NCI-H2196 treated with DMSO at 0.1 percent for 48 hours (cell line): ENCODE measurements around the gene FNDC5.

ENCODE experiments used
- DNase-seq: peaks from one replicate; lab custom pipeline; 2025; ENCODE audit not compliant: unreplicated experiment; lab: John Stamatoyannopoulos, UW

FNDC5 gene

GRCh38 chr1:32865639-32866405, 4.9 kb downstream of the FNDC5 start:
- DNase-seq = no peak

DNA sequence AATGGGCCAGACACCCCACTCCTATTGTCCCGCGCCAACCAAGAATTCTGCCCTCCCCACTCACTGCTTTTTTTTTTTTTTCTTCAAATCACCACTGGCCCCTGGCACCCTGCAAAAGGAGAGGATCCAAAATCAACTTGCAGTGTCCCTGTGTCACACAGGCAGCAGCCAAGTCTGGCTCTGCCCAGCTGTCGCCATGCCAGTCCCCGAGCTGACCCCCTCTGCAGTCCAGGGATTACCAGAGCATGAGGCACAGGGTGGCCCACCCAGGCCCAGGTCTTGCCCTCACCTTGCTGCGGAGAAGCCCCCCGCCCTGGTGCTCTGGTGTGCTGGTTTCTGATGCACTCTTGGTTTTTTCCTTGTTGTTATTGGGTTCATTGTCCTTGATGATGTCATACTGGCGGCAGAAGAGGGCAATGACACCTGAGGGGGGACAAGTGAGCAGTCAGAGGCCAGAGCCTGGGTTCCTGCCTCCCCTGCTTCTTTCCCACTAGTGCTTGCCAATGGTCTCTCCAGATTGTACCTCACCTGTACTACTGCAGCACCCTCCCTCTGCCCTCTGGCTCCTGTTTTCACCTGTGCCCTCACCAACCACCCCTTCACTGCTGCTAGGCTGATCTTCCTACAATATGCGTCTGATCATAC, 6.2 kb downstream of the FNDC5 start:
- DNase-seq = no peak

- no peak for DNase-seq
Measured at GRCh38 chr1:32863881-32864245, 6.8 kb downstream of the FNDC5 start.

- no peak for DNase-seq
Measured at GRCh38 chr1:32863218-32863880, 7.4 kb downstream of the FNDC5 start.

DNA sequence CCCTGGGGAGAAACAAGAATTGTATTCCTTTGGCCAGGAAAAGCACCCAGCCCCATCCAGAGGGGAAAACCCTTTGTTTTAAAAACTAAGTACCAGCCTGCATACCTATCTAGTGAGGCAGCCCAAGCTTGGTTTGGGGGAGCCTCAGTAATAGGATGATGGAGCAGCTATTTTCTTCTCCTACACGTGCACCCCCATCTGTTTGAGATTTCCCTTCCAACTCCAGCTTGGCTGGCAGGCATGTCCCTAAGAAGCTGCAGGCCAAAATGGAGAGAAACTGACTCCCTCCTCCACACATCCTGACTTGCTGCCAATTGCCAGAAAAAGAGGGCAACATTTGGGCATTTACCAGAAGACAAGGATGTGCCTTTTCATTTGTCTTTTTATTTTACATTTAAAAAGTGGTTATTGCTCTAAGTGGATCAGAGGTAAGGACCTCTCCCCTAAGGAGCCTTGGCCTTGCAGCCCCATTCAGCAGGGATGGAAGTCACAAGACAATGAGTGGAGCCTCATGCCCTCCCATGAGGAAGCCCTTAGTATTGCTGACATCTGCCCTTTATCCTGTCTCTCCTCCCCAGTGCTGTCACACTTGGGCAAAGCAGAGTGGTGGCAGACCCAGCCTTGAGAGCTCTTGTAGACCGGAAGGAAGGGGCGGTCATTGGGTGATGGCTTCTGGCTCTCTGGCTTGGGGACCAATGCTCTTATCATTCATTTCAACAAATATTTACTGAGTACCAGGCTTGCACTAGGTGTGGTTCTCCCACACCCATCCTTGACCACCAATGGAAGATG, 8.6 kb downstream of the FNDC5 start:
- DNase-seq = no peak

- no peak for DNase-seq
Measured at GRCh38 chr1:32860566-32860965, 10.1 kb downstream of the FNDC5 start.

DNA sequence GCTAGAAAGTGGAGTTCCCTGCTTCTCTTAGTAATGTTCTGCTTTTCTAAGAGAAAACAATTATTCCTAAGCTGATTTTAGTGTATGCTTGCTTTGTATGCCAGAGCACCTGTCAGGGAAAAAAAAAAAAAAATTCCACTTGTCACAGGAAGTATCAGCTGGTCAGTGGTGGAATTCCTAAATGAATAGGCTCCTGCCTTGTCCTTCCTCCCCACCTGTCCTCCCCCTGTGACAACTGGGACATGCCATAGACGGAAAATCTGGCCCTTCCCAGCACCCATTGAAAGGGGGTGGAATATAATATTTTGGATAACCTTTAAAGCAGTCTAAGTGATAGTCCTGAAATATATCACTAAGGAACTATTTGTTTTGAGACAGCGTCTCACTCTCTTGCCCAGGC, 10.8 kb downstream of the FNDC5 start:
- DNase-seq = no peak

DNA sequence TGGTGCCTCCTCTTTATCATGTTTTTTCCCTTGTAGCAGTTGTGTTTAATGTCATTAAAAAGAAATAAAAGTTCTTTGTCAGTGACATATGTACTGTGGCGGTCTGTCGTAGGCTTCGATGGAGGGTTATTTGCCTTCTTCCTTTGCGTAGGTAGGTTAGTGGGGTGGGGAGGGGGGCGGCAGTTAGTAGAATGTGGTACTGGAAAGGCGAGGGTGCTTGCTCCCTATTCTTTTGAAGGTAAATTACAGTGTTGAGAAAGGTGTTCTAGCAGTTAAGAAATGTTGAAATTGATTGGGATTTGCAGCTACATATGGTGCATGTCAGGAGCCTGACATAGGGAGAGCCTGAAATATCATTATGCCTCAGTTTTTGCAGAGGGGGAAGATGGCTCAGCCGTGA, 11.9 kb downstream of the FNDC5 start:
- no peak for DNase-seq

GRCh38 chr1:32858136-32858535, 12.6 kb downstream of the FNDC5 start:
- no peak for DNase-seq

- DNase-seq = no peak
Measured at GRCh38 chr1:32855861-32856617, 14.7 kb downstream of the FNDC5 start.

DNA sequence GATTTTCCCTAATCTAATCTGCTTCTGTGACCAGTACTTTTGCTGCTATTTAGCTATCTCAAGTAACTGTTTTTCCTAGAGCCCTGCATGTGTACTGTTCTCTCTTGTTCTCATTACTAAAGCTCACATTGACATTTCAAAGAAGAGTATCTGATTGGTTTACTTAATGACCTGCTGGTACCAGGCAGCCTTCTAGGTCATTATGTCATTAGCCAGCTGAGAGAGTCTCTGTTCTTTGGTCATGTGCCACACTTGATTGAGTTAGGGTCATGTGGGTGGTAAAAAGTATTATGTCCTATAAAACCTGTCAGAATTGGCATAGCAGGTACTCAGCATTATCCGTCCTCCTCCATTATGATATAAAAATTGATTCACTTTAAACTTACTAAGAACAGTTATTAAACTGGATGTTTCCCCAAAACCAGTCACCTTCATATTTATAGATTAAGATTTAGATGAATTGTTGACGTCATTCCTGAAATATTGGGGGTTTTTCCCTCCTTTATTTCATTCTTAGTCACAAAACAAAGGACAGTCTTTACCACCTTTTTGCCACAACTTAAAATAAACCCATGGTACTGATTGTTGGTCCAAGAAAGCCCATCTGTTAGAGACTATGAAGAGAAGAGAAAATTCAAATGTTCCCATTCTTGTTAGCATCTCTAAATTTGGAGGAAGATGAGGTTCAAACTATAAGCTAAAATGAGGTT, 22.2 kb downstream of the FNDC5 start:
- DNase-seq = no peak

- DNase-seq = no peak
Measured at GRCh38 chr1:32831878-32832277, 38.8 kb downstream of the FNDC5 start.

- DNase-seq = no peak
Measured at GRCh38 chr1:32830092-32830852, 40.4 kb downstream of the FNDC5 start.

DNA sequence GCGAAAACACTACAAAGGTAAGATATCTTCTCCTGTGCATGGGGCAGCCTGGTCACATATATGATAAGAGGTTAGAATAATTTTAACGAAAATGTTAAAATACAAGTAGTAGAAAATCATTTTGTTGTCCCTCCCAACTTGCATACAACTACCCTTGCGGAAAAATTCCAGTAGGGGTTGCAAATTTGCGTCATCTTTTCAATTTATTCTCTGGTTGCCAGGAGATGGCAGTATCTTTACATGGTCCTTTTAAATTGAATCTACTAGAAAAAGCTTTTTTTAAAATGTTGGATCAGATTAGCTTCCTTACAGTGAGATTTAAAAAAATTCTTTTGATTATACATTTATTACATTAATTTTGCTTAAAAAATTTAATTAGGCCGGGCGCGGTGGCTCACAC, 42.4 kb downstream of the FNDC5 start:
- no peak for DNase-seq

DNA sequence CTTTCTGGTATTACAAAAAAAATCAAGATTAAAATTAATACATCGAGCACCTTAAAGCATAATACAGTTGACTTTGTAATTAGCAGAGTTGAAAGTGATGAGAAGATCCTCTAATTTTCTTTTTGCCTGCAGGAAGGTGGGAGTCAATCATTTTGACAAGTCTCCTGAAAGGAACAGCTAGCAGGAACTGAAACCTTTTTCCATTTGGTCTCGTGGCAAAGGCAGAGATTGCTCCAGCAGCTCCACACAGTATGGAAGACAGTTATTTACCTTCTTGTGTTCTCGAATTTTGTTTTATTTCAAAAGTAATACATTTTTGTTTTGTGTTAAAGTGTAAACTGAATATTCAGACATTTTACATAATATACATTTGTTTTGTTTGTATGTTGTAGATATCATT, 45.5 kb downstream of the FNDC5 start:
- DNase-seq = no peak

DNA sequence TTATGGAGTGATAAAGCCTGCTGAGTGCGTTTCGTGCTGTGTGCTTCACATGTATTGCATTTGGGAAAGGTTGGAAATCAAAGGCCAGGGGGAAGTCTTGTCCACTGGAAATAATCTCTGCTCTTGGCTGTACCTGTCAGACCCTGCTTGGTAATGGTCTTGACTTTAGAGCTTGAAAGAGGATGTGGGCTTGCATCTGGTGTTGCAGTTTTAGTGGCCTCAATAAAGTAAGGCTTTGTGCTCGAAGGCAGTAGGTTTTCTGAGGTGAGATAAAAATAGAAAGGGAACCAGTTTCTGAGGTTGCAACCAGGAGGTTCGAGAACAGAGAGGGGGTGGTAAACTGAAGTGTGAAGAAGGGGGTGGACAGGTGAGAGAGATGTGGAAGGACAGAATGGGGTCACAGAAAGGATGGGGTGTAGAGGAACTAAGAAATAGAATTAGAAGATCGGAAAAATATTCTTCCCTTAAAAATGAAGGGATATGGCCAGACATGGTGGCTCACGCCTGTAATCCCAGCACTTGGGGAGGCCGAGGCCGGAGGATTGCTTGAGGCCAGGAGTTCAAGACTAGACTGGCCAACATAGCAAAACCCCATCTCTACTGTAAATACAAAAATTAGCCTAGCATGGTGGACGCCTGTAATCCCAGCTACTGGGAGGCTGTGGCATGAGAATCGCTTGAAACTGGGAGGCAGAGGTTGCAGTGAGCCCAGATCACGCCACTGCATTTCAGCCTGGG, 51.7 kb downstream of the FNDC5 start:
- DNase-seq = no peak

DNA sequence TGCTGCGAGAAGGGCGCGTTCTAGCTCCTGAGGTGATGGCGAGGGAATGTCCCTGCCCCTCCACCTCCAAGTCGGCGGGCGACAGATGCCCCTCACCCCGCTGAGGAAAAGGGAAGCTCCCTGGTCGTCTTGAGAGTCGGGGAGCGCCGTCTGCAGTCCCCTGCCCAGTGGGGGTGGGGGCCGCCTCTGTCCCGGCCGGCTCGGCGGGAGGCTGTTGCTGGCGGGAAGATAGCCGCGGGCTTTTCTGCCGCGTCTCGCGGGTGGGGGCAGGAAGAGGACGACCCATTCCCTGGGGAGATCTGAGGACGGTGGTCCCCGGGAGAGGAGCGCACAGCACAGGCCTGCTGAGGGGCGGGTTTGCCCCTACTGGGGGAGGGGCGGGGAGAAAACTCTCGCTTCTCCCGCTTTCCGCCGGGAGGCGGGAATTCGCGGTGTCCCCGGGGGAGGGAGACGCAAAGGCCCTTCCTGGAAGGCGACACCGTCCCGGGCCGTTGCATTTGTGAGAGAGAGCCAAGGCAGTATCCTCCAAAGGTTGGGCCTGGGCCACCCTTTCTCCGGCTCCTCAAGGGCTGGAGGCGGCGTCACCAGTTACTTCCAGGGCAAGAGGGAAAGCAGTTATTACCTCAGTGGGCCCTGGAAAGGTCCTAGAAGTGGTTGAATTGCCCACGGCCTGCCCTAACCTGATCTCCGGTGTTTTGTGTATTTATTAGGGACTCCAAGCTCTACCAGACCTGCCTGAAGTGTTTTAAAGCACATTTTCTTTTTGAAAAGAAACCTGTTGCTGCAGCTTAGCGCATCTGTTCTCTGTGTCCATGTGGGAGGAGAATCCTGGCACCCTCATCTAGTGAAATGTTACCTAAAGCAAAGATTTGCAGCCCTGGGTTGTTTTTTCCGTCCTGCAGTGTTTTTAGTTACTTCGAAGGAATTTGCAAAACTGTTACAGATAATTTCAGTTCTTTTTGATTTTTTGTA, 52.6 kb downstream of the FNDC5 start:
- peak; percentile 65 for DNase-seq
